Subcutaneous abdominal adipose tissue (tissue), 5 donors: ENCODE measurements around the gene GSTO1.

Source experiments
- H3K27ac ChIP-seq: one replicate; pipeline ENCODE4 v1.7.0; 2013; ENCODE audit warnings: low read depth, mild to moderate bottlenecking, inconsistent platforms, low read length, moderate library complexity
- H3K27me3 ChIP-seq, 5 donors: one replicate each; pipeline ENCODE4 v1.7.0; 2013; ENCODE audit warnings: low read length in 5 of 5, inconsistent platforms in 1 of 5; ENCODE audit not compliant: control insufficient read depth in 5 of 5, insufficient read depth in 4 of 5
- H3K36me3 ChIP-seq, 5 donors: one replicate each; pipeline ENCODE4 v1.7.0; 2013; ENCODE audit warnings: low read length in 5 of 5; ENCODE audit not compliant: control insufficient read depth in 5 of 5, insufficient read depth in 5 of 5
- H3K4me1 ChIP-seq, 5 donors: one replicate each; pipeline ENCODE4 v1.7.0; 2013; ENCODE audit warnings: low read length in 5 of 5, mild to moderate bottlenecking in 3 of 5, moderate library complexity in 1 of 5; ENCODE audit not compliant: control insufficient read depth in 5 of 5, insufficient read depth in 5 of 5
- H3K4me3 ChIP-seq, 5 donors: one replicate each; pipeline ENCODE4 v1.7.0; 2013; ENCODE audit warnings: low read length in 5 of 5, low read depth in 1 of 5
- H3K9ac ChIP-seq, 5 donors: one replicate each; pipeline ENCODE4 v1.7.0; 2013; ENCODE audit warnings: low read length in 5 of 5, mild to moderate bottlenecking in 4 of 5, moderate library complexity in 3 of 5
- H3K9me3 ChIP-seq, 5 donors: one replicate each; pipeline ENCODE4 v1.7.0; 2013; ENCODE audit warnings: low read length in 5 of 5; ENCODE audit not compliant: control insufficient read depth in 5 of 5
- donor health status: healthy.
- donor health status: healthy.
- donor health status: healthy.
- donor health status: healthy.
- donor health status: healthy.

Gene GSTO1

DNA sequence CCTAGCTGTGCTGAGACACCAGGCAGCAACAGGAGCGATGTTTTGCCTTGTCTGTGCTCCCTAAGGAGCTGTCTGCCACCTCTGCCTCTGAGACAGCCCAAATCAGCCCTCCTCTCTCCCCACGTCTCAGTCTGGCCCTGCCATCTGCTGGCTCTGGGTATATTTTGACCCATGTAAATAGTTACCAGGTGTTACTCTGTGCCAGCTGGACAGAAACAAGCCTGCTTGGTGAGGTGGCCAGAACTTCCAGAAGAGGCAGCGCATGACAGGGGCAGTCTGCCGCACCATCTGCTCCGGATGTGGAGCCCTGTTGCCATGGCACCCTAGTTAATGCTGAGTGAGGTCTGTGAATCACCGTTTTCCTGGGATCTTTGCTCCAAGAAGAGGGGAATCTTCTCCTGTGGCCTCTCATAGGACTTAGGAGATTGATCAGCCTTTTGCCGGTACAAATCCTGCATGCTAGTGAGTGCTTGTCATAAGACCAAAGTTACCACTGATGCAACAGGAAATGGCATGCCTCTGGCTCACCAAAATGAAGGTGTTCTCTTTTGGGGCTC, 46.1 kb downstream of the GSTO1 start:
- no peak overlapping the region for H3K9ac ChIP-seq
- H3K36me3 ChIP-seq = no peaks in the 10 kb centered on the region
- H3K27me3 ChIP-seq = peaks cover 0 to 2% (median 0%) of the 10 kb centered on the region in 5 donors
- H3K4me1 ChIP-seq = peaks cover 17 to 59% (median 47%) of the 10 kb centered on the region in 5 donors
- no peak overlapping the region for H3K4me3 ChIP-seq
- H3K27ac ChIP-seq = peak overlapping the region; percentile 48
- H3K9me3 ChIP-seq = no peaks in the 10 kb centered on the region

DNA sequence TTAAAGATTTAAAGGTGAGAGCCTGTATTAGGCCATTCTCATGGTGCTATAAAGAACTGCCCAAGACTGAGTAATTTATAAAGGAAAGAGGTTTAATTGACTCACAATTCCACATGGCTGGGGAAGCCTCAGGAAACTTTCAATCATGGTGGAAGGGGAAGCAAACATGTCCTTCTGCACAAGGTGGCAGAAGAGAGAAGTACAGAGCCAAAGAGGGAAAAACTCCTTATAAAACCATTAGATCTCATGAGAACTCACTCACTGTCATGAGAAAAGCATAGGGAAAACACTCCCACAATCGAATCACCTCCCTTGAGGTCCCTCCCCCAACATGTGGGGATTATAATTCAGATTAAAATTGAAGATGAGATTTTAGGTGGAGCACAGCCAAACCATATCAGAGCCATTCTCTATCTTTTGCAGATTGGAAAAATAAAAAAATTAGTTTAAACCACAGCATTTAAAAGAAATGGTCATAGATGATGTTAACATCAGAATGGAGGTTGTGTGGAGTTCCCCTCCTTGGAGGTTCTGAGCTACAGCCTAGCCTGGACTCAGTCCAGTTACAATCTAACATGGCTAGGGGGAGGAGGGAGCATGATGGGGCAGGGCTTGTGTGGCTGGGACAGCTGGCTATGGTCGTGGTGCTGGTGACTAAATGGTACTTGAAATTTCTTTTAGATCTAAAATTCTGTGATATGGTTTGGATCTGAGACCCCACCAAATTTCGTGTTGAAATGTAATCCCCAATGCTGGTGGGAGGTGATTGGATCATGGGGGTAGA, 47.4 kb downstream of the GSTO1 start:
- H3K9me3 ChIP-seq = no peaks in the 10 kb centered on the region
- peaks cover 0 to 2% (median 0%) of the 10 kb centered on the region in 5 donors for H3K27me3 ChIP-seq
- H3K9ac ChIP-seq = no peak overlapping the region
- no peak overlapping the region for H3K27ac ChIP-seq
- no peak overlapping the region for H3K4me3 ChIP-seq
- peaks cover 17 to 61% (median 48%) of the 10 kb centered on the region in 5 donors for H3K4me1 ChIP-seq
- no peaks in the 10 kb centered on the region for H3K36me3 ChIP-seq

DNA sequence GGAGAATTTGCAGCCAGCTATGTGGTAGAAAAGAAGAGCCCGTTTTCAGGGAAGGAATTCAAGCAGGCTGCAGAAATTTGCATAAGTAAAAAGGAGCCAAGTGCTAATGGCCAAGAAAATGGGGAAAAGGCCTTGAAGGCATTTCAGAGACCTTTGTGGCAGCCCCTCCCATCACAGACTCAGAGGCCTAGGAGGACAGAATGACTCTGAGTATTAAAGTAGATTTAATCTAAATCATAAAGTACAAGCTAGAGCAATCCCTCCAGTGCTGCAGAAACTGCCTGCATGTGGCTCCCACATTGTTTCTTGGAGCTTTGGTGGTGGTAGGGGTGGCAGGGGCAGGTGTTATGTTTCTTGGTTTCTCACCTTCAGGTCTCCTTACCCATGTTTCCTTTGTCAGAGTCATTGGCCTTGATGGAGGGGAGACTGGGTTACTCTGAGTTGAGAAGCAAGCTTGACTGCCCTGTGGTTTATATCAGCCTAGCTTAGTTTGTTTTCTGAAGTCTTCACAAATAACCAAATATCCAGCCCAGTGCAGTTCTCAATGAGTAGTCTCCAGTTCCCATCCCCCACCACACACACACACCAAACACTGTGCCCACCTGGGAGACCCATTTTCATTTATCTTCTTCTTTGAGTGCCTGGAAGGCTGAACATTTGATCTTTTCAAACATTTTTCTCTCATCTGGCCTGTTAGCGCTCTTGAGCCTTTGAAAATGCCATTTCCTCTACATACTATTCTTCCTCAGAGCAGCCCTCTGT, 49.1 kb downstream of the GSTO1 start:
- Histone ChIP-seq H3K9ac (no peak overlapping the region), H3K27me3 (no peaks in the 10 kb centered on the region), H3K36me3 (peaks cover 0 to 5% (median 0%) of the 10 kb centered on the region in 5 donors), H3K27ac (no peak overlapping the region), H3K9me3 (no peaks in the 10 kb centered on the region), H3K4me1 (peaks cover 17 to 56% (median 48%) of the 10 kb centered on the region in 5 donors), H3K4me3 (no peak overlapping the region)

DNA sequence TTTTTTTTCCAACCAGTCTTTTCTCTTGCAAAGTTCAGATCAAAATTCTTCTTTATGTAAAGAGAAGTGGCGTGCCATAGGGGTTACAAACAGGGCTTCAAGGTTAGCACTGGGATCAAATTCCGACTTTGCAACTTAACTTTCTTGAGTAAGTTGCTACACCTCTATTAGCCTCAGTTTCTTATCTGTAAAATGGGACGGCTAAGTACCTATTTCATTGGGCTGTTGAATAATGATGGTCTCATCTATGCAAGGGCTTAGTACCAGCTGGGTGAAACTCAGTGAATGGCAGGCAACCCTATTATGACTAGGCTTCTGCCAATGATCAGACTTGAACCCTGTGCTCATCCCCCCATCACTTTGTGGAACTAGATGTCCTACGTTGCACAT, 49.7 kb downstream of the GSTO1 start:
- Histone ChIP-seq H3K4me1 (peaks cover 15 to 50% (median 43%) of the 10 kb centered on the region in 5 donors), H3K4me3 (no peak overlapping the region), H3K27me3 (no peaks in the 10 kb centered on the region), H3K36me3 (peaks cover 0 to 7% (median 0%) of the 10 kb centered on the region in 5 donors), H3K9ac (no peak overlapping the region), H3K9me3 (no peaks in the 10 kb centered on the region), H3K27ac (no peak overlapping the region)

DNA sequence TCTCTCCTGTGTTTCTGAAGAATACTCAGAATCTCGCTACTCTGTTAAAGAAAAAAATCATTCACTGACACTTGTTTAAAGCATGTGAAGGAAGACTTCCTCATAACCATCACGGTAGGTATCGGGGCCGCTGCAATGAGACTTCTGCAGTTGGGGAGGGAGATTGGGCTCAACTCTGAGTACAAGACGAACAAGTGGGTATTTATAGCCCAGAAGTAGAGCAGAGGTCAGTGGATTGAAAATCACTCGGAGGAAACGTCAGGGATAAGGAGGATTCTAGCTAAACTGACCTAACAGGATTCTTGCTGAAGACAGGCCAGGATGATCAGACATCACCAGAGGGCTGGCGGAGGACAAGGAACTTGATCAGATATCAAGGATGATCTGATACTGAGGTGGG, 50.2 kb downstream of the GSTO1 start:
- no peaks in the 10 kb centered on the region for H3K27me3 ChIP-seq
- H3K36me3 ChIP-seq = peaks cover 0 to 7% (median 0%) of the 10 kb centered on the region in 5 donors
- no peak overlapping the region for H3K4me3 ChIP-seq
- peaks cover 13 to 48% (median 42%) of the 10 kb centered on the region in 5 donors for H3K4me1 ChIP-seq
- no peak overlapping the region for H3K27ac ChIP-seq
- H3K9me3 ChIP-seq = no peaks in the 10 kb centered on the region
- H3K9ac ChIP-seq = no peak overlapping the region

DNA sequence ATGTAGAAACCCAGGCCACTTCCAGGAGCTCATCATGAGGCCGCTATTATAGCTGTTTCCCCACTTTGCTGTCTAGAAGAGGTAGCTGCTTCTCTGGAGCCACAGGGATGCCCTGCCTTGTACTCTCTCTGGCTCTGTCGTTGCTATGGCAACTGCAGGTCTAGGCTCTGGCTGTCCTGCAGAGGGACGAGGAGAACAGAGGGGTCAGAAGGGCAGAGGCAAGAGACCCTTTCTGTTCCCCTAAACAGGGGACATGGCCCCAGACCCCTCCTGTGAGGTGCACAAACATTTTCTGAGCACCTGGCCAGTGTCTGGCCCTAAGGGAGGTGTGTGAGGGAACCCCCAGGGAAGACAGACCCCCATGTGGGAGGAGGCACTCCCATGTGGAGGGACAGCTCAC, 52.2 kb downstream of the GSTO1 start:
- Histone ChIP-seq H3K9me3 (no peaks in the 10 kb centered on the region), H3K9ac (no peak overlapping the region), H3K4me1 (peaks cover 13 to 50% (median 41%) of the 10 kb centered on the region in 5 donors), H3K36me3 (peaks cover 0 to 17% (median 7%) of the 10 kb centered on the region in 5 donors), H3K27me3 (no peaks in the 10 kb centered on the region), H3K4me3 (no peak overlapping the region), H3K27ac (no peak overlapping the region)

DNA sequence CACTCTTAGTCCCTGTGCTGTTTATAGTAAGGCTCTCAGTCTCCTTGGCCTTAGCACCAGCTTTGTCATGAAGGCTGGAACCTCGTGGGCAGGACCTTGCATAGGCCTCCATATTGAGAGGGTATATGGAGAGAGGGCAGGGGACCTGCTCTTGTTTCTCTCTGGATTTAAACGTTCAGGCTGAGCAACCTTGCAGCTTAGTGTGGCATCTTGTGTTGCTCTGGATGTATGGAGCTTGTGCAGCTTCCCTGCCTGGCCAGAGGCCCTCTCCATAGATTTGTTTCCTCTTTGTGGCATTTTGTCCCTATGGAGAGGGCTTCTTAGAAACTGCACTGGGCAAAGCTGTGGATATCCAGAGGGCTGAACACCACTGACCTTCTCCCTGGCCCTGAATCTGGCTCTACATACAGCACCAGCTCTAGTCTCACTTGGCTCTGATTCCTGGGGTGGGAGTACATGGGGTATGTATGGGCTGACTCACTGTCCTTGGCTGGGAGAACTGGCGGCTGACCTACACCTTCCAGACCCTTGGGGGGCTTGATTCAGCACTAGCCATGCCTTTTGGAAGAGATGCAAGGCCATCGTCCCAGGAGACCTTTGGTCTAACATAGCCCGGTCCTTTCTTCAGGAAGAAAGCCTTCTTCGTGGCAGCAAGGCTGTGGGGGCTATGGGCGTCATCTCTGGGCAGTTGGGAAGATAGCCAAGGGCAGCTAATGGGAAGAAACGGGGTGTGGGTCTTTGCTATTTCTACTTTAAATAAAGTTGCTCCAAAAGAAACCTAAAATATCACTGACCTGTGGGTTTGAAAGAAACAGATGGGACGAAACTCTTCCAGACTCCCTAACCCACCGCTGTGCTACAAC, 53.1 kb downstream of the GSTO1 start:
- Histone ChIP-seq H3K9me3 (no peaks in the 10 kb centered on the region), H3K27me3 (no peaks in the 10 kb centered on the region), H3K9ac (peak overlapping the region in 1 of 5 donors; percentile 36), H3K4me3 (no peak overlapping the region), H3K27ac (no peak overlapping the region), H3K4me1 (peaks cover 17 to 58% (median 48%) of the 10 kb centered on the region in 5 donors), H3K36me3 (peaks cover 0 to 23% (median 13%) of the 10 kb centered on the region in 5 donors)

DNA sequence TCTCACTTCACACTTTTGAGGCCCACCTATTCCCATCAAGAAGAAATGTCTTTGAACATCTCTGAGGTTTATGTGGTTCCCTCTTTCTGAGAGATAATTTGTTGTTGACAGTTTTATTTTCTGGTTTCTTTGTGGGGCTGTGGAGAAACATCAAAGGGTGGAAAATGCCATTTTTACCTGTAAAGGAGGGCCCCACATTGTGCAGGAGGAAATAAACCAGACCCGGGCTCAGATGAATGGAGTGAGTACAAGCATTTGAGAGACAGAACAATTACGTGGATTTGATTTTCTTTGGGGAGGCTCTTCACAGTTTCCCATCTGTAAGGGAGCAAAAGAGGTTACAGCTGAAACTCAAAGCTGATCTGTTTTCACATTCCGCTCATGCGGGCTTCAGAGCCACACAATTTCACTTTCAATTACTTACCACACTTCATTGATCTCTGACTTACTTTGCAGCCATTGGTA, 53.8 kb downstream of the GSTO1 start:
- H3K9me3 ChIP-seq = no peaks in the 10 kb centered on the region
- no peak overlapping the region for H3K4me3 ChIP-seq
- H3K9ac ChIP-seq = no peak overlapping the region
- H3K27ac ChIP-seq = no peak overlapping the region
- H3K36me3 ChIP-seq = peaks cover 0 to 30% (median 20%) of the 10 kb centered on the region in 5 donors
- H3K4me1 ChIP-seq = peaks cover 17 to 57% (median 43%) of the 10 kb centered on the region in 5 donors
- no peaks in the 10 kb centered on the region for H3K27me3 ChIP-seq
